Fibroblast of lung (primary cell): ENCODE data around the gene UBE4B. TPM values are rescaled to one million over a fixed set of nuclear protein-coding genes. Genes with fewer than 3 reads are reported as not detected.
A peak's percentile ranks its signal among the peaks of the same experiment; 100 is the strongest.
"Not testable (repeated sequence)": the region's sequence is repeated elsewhere in the genome, so short reads cannot be mapped to it uniquely, and the experiment has no call there.

Source experiments
- DNase-seq, 2 donors: peaks; one replicate each; pipeline versions ENCODE4 v3.0.0 to v3.0.0-alpha.2; 2010; ENCODE audit warnings: low read depth in 2 of 2
- H2AFZ ChIP-seq: 2 replicates; pipeline ENCODE4 v1.5.1; 2012; ENCODE audit warnings: low read length, control low read depth, inconsistent platforms
- H3K27ac ChIP-seq: 2 replicates; pipeline ENCODE4 v1.5.1; 2011; ENCODE audit warnings: low read length, control low read depth; ENCODE audit not compliant: insufficient read depth
- H3K27me3 ChIP-seq: 2 replicates; pipeline ENCODE4 v1.5.1; 2011; ENCODE audit warnings: mild to moderate bottlenecking, low read length; ENCODE audit not compliant: control insufficient read depth, insufficient read depth
- H3K36me3 ChIP-seq: 2 replicates; pipeline ENCODE4 v1.5.1; 2011; ENCODE audit warnings: low read length; ENCODE audit not compliant: control insufficient read depth, insufficient read depth
- H3K4me1 ChIP-seq: 2 replicates; pipeline ENCODE4 v1.5.1; 2011; ENCODE audit warnings: low read length; ENCODE audit not compliant: control insufficient read depth, insufficient read depth; ENCODE audit errors: extremely low read depth
- H3K4me2 ChIP-seq: 2 replicates; pipeline ENCODE4 v1.5.1; 2011; ENCODE audit warnings: low read length, control low read depth; ENCODE audit not compliant: insufficient read depth; ENCODE audit errors: extremely low read depth
- H3K4me3 ChIP-seq, 4 experiments: fragments of 200-600 bp in 1 of 4; sonication (generic) in 1 of 4; replicated peaks in 1 of 4; 2 replicates each; pipeline ENCODE4 v1.5.1; 2011 to 2016; ENCODE audit warnings: low read length in 4 of 4, low read depth in 3 of 4, mild to moderate bottlenecking in 3 of 4, control low read depth in 2 of 4, inconsistent platforms in 1 of 4, mixed read lengths in 1 of 4; ENCODE audit not compliant: insufficient read depth in 1 of 4; ENCODE audit errors: control extremely low read depth in 1 of 4
- H3K79me2 ChIP-seq: 2 replicates; pipeline ENCODE4 v1.5.1; 2012; ENCODE audit warnings: mild to moderate bottlenecking, low read length, inconsistent platforms; ENCODE audit not compliant: control insufficient read depth, insufficient read depth
- H3K9ac ChIP-seq: 2 replicates; pipeline ENCODE4 v1.5.1; 2011; ENCODE audit warnings: mild to moderate bottlenecking, low read length, control low read depth; ENCODE audit not compliant: insufficient read depth
- H3K9me3 ChIP-seq: 2 replicates; pipeline ENCODE4 v1.5.1; 2012; ENCODE audit warnings: low read depth, low read length; ENCODE audit not compliant: control insufficient read depth, insufficient read depth
- H4K20me1 ChIP-seq: 2 replicates; pipeline ENCODE4 v1.5.1; 2011; ENCODE audit warnings: low read length; ENCODE audit not compliant: control insufficient read depth, insufficient read depth; ENCODE audit errors: extremely low read depth
- EZH2 ChIP-seq: IDR thresholded peaks from 2 replicates; pipeline ENCODE4 v1.5.1; 2012; ENCODE audit warnings: low read length, control low read depth, mild to moderate bottlenecking; ENCODE audit errors: missing control alignments
- polyA plus RNA-seq, 2 donors: library from polyadenylated mRNA; depleted of rRNA in 1 of 2; stranded (reverse) in 1 of 2; unstranded in 1 of 2; fragments of >200 nt; gene quantifications; 2 replicates each; pipeline ENCODE4 v1.2.1, GENCODE V29; 2011 to 2012; ENCODE audit warnings: missing spikeins in 1 of 2
- total RNA-seq: library from RNA; depleted of rRNA; stranded (reverse); fragments of >200 nt; gene quantifications from 2 replicates; pipeline ENCODE4 v1.2.1, GENCODE V29; 2014
- TF ChIP-seq, protein P1 (sequence below), 2 donors: IDR thresholded peaks in 1 of 2; conservative IDR thresholded peaks in 1 of 2; 1 replicate in 1 of 2; 2 replicates in 1 of 2; pipeline ENCODE4 v1.5.1; 2011 to 2012; ENCODE audit warnings: low read length in 2 of 2, control low read depth in 1 of 2, inconsistent platforms in 1 of 2, low read depth in 1 of 2, mild to moderate bottlenecking in 1 of 2

Gene UBE4B
- total and polyA plus RNA-seq, 2 donors (not counting 1 experiment from before 2014, with no cell fraction given) = 21.9 to 30.7 TPM

DNA sequence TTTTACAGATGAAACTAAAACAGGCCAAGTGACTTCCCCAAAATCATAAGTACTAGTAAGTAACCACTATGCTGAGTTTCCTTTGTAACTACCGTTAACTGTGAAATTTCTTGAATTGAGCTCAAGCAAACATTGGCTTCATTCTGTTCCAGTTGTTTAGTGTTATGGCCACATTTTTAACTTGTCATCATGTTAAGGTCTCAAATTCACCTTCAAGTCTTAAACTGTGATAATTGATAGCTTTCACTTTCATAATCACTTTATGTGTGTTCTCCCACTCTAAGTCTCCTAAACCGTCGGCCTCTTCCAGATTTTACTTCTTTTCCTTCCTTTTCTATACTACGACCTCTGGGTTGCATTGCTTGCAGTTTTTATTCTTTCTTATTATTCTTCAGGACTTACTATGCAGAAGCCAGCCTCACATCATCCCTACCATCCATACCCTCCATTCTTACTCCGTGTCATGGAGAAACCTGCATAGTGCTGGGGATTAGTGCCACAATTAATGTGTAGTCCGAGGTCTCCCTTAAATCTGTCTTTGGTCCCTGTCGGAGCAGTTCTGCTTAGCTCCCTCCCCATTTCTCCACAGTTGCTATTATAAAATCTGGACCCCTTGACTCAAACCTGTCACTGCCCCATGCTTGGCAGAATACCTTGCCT lies 183.5 kb downstream of the UBE4B start:
- no peaks in the 10 kb centered on the region for H3K27me3 ChIP-seq
- H3K4me1 ChIP-seq = peaks cover 2% of the 10 kb centered on the region

DNA sequence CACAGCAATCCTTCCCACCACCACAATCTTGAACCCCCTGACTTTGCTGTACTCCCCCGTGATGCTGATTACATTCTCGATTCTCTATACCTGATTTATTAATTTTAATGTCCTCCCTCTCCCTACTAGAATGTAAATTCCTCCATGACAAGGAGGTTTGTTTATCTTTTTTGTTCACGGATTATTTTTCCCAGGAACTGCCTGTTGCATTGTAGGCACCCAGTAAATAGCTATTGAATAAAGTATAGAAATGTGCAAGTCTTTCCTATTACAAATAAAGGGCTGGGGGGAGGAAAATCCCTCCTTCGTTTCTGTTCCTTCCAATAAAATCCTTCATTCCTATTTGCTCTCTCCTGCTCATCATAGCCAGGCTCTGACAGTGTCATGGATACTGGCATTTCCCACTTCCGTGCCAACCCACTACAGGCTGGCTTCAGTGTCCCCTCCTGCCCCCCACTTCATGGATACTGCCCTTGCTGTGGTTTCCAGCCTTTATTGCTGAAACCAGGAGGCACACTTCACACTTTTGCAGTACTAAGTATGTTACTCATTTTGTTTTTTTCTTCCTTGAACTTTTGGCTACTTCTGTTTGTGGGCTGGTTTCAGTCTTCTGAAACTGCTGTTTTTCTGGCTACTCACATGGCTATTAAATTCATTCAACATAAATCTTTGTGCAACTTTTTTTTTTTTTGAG lies 185.1 kb downstream of the UBE4B start:
- peaks cover 2% of the 10 kb centered on the region for H4K20me1 ChIP-seq
- H3K4me1 ChIP-seq = peaks cover 2% of the 10 kb centered on the region
- no peak overlapping the region for H3K9ac ChIP-seq
- no peaks in the 10 kb centered on the region for H3K9me3 ChIP-seq
- peak overlapping the region; percentile 5 for H3K27ac ChIP-seq
- no peak for TF ChIP-seq EZH2
- TF ChIP-seq, protein P1, sequence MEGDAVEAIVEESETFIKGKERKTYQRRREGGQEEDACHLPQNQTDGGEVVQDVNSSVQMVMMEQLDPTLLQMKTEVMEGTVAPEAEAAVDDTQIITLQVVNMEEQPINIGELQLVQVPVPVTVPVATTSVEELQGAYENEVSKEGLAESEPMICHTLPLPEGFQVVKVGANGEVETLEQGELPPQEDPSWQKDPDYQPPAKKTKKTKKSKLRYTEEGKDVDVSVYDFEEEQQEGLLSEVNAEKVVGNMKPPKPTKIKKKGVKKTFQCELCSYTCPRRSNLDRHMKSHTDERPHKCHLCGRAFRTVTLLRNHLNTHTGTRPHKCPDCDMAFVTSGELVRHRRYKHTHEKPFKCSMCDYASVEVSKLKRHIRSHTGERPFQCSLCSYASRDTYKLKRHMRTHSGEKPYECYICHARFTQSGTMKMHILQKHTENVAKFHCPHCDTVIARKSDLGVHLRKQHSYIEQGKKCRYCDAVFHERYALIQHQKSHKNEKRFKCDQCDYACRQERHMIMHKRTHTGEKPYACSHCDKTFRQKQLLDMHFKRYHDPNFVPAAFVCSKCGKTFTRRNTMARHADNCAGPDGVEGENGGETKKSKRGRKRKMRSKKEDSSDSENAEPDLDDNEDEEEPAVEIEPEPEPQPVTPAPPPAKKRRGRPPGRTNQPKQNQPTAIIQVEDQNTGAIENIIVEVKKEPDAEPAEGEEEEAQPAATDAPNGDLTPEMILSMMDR (conservative IDR thresholded peaks at IDR 0.05 in 1 of 2, IDR thresholded peaks at IDR 0.05 in 1 of 2; ENCODE audit: low read depth in 1 of 2, low read length in 2 of 2) = no peak
- H3K4me3 ChIP-seq = peak overlapping the region in 1 of 4 experiments; percentile 5
- peak overlapping the region; percentile 61 for H3K4me2 ChIP-seq
- H3K27me3 ChIP-seq = no peaks in the 10 kb centered on the region
- H3K36me3 ChIP-seq = no peaks in the 10 kb centered on the region
- peaks cover 80% of the 10 kb centered on the region for H3K79me2 ChIP-seq
- DNase-seq = peak; percentile 54 to 55
- H2AFZ ChIP-seq = no peak overlapping the region

More for the DNA sequence above, 183.5 kb downstream of the UBE4B start:
- Histone ChIP-seq H3K27ac (no peak overlapping the region), H3K4me2 (peak overlapping the region; percentile 30), H4K20me1 (peaks cover 4% of the 10 kb centered on the region), H3K4me3 (peak overlapping the region in 1 of 4 experiments; percentile 6), H2AFZ (no peak overlapping the region), H3K36me3 (no peaks in the 10 kb centered on the region), H3K79me2 (peaks cover 79% of the 10 kb centered on the region), H3K9ac (no peak overlapping the region), H3K9me3 (no peaks in the 10 kb centered on the region)
- TF ChIP-seq EZH2 = no peak
- TF ChIP-seq, protein P1 (conservative IDR thresholded peaks at IDR 0.05 in 1 of 2, IDR thresholded peaks at IDR 0.05 in 1 of 2; ENCODE audit: low read depth in 1 of 2, low read length in 2 of 2) = no peak
- no peak for DNase-seq

DNA sequence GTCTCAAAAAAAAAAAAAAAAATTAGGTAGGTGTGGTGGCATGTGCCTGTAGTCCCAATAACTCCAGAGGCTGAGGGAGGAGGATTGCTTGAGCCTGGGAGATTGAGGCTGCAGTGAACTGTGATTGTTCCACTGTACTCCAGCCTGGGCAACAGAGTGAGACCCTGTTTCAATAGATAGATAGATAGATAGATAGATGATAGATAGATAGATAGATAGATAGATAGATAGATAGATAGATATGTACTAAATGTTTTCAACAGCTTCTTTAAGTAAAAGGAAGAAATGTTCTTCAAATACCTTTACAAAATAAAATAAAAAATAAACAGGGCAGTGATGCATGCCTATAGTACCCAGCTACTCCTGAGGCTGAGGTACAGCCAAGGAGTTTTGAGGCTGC lies 187.4 kb downstream of the UBE4B start:
- TF ChIP-seq, protein P1 (conservative IDR thresholded peaks at IDR 0.05 in 1 of 2, IDR thresholded peaks at IDR 0.05 in 1 of 2; ENCODE audit: low read depth in 1 of 2, low read length in 2 of 2) = no peak
- no peak for TF ChIP-seq EZH2
- no peak overlapping the region for H2AFZ ChIP-seq

DNA sequence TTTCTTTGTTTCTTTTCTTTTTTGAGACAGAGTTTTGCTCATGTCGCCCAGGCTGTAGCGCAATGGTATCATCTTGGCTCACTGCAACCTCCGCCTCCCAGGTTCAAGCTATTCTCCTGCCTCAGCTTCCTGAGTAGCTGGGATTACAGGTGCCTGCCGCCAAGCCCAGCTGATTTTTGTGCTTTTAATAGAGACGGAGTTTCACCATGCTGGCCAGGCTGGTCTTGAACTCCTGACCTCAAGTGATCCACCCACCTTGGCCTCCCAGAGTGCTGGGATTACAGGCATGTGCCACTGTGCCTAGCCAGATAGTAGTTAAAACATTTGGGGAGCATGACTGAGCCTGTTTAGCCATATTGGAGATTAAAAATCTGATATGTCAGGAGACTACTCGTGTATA lies 187.9 kb downstream of the UBE4B start:
- H3K9ac ChIP-seq, H3K36me3 ChIP-seq, H3K4me3 ChIP-seq, H4K20me1 ChIP-seq, DNase-seq, H3K9me3 ChIP-seq, H3K27me3 ChIP-seq, H3K27ac ChIP-seq, H3K4me2 ChIP-seq, H2AFZ ChIP-seq, H3K4me1 ChIP-seq: not testable (repeated sequence)
- H3K79me2 ChIP-seq = peaks cover 83% of the 10 kb centered on the region

More for the DNA sequence above, 187.4 kb downstream of the UBE4B start:
- Histone ChIP-seq H3K9me3 (no peaks in the 10 kb centered on the region), H3K36me3 (no peaks in the 10 kb centered on the region), H3K4me2 (no peak overlapping the region), H3K27ac (no peak overlapping the region), H3K27me3 (no peaks in the 10 kb centered on the region), H4K20me1 (peaks cover 2% of the 10 kb centered on the region), H3K4me3 (no peak overlapping the region), H3K4me1 (peaks cover 2% of the 10 kb centered on the region), H3K79me2 (peaks cover 83% of the 10 kb centered on the region), H3K9ac (no peak overlapping the region)
- DNase-seq = no peak
